T-helper 1 cell (primary cell): ENCODE results near the gene ARSJ.

Experiments
- DNase-seq, 5 donors: peaks; one replicate each; pipeline ENCODE4 v3.0.0-alpha.2; 2012 to 2020

Gene ARSJ

DNA sequence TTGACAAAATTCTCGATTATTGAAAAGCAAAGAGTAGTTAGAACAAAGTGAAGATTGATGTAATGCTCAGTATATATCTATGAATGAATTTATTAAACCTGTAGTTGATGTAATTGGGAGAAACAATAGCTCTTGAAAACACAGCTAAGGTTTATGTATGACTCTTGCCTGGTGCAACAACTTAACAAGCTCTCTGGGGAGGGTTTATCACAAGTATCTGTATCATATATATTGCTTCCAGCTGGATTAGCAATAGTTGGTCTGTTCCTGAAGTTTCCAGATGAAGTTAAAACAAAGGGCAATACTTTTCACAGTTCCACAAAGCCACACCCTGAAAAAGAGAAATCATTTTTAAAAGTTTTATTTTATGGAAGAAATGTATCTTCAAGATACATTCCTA, 91.4 kb downstream of the ARSJ start:
- no peak for DNase-seq

DNA sequence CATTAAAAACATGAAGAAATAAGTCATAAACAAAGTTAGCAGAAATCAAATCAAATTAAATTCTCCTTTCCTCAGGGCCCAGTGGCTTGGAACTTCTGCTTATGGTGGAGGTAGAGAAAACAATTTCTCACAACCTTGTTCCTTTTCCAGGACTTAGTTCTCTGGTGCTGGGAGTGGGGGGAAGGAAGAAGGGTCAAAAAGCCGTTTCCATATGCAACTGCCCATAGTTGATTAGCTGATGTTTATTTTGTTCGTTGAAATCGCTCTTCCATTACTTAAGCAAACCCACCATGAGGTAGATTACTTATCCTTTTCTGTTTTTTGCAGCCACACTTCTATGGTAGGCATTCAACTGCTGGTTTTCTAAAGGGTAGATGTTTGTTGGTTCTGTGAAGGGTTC, 94.2 kb downstream of the ARSJ start:
- DNase-seq: no peak

DNA sequence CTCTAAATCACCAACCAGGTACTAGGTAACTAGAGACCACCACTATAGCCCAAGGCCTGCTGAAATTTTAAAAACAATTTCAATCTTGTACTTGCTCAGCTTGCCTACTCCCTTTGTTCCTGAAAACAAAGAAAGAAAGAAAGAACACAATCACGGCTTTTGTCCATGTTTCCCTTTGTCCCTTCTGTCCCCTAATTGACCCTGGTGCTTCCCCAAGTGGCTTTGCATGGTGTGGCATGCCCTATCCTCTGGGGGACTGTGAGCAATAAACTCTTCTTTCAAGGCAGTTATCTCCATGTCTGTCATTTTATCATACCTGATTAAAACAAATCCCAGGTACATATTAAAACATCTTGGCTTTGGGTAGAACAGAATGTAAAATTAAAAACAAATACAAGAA, 94.8 kb downstream of the ARSJ start:
- DNase-seq: no peak

DNA sequence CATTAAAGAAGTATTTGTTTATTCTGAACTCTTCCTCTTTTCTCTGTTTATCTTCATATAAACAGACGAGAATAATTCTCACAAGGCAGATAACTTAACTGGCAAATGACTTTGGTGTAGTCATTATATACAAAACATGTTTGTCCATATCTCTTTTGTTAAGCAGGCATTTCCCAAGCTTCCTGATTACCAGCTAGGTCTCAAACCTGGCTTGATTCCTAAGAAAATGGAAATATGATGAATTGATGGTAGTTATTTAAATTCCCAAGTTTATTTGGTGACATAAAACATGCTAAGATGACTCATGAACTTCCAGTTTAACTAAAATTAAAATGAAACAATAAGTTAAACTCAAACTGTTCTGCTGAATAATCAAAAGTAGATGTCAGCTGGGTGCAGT, 96.8 kb downstream of the ARSJ start:
- DNase-seq: no peak

DNA sequence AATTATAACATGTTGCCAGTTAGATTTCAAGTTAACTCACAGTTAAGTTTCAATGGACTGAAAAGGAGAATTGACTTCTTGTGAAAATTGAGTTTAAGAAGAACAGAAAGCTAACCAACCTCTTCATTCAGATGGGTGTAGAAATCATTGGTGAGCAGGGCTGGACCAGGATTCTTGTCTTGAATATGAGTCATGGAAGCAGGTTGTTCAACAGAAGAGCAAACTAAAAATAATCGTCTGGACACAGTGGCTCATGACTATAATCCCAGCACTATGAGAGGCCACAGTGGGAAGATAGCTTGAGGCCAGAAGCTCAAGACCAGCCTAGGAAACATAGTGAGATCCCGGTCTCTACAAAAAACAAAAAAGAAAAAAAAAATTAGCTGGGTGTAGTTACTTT, 98.2 kb downstream of the ARSJ start:
- DNase-seq: no peak

DNA sequence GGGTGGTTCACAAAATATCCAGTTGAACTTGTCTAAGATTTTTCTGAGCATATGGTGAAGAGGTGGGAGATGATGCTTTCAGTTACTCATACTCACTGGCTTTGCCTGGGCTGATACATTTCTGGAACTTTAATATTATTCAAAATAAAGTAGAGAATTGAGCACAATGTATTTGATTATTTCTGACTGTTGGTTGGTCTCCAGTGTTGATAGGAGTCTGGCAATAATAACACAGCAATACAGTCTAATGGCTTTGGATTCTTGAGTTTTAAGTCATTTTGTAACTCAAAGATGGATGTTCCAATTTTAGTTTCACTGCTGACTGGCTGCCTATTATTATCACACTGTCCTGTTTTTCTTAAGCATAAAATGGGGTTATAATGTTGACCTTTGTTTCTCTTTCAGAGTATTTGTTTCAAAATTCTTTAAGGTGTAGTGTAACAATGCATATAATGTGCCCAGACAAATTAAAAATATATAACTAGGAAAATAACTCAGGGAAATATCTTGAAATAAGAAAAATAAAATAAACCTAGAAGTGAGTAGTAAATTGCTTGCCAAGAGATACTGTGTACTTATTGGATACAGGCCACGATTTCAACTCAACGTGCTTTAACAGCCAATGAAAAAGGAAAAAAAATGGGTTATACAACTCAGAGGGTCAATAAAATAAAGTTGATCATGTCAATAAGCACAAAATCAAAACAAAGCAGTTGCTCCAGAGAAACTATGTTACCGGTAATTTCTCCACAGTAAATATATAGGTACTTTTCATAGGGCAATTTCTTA, 99.0 kb downstream of the ARSJ start:
- DNase-seq: no peak

DNA sequence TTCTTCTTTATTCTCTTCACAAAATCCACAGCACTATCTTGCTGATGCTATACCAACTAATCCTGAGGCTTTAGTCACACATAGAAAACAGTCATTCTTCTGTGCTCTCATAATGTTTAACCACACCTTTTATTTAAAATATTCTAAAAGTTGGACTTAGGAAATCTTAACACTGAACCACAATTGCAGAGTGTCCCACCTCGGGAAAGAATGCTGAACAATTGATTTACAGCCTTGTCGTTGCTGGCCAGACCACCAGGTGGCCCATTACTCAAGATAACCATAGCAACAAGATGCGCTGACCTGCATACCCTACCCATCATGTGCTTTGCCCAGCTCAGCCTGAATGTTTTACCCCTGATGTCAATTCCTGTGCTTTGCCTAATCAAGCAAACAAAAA, 100.8 kb downstream of the ARSJ start:
- DNase-seq: no peak

DNA sequence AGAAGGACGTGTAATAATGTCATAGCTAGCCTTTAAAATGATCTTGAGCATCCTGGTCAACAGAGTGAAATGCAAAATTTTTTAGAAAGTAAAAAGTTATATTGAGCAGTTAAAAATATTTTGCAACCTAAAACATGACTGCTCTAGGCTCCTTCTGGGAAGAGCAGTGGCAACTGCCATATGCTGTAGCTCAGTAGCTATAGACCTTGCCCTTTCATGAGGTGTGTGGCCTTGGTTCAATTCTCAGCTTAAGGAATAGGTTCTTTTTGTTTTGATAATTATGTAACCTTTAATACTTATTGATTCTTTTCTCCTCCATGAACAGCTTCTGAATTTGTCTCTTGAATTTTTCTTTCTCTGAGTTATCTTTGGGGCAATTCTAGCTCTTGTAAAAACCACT, 105.0 kb downstream of the ARSJ start:
- DNase-seq: no peak

DNA sequence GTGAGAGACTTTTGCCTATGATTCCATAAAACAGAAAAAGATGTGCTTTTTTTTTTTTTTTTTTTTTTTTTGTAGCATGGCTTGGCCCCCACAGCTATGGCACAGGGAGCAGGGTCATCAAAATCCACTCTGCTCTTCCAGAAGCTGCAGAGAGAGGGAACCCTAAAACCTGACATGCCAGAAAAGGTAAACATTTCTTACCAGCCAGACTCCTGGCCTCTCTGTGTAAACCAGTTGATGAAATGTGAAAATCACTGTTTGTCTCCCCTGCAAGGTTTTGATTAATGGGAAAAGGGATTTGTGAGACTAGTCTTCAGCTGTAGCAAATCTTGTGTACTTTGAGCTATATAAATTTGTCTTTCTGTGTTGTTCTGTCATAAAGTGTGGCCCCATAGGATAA, 105.9 kb downstream of the ARSJ start:
- DNase-seq: no peak

DNA sequence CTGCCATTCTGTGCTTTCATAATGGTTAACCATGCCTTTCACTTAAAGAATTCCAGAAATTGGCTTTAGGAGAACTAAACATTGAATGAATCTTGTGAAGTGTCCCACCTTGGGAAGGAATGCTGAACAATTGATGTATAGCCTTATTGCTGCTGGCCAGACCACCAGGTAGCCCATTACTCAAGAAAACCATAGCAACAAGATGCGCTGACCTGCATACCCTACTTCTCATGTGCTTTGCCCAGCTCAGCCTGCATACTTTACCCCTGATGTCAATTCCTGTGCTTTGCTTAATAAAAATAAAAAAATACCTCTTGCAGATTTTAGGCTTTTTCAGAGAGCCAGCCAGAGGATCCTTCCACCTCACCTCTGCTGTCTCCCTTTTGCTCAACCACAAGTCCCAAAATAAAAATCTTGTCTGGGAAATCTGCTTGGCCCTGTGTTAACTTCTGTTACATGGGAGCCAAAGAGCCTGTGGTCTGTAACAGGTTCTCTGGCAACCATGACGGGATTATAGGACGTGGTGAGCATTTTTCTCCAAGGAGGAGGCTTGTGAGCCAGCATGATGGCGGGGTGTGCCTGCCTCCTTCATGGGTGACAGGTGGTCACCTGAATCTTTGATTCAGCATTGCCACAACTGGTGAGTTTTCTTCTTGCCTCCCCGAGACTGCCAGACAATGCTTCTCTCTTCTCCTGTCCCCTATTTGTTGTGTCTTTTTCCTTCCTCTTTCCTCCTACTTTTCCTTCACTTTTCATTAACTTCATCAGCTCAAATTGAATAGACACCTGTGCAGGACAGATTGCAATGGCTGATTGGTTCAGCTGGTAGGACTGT, 106.8 kb downstream of the ARSJ start:
- no peak for DNase-seq

DNA sequence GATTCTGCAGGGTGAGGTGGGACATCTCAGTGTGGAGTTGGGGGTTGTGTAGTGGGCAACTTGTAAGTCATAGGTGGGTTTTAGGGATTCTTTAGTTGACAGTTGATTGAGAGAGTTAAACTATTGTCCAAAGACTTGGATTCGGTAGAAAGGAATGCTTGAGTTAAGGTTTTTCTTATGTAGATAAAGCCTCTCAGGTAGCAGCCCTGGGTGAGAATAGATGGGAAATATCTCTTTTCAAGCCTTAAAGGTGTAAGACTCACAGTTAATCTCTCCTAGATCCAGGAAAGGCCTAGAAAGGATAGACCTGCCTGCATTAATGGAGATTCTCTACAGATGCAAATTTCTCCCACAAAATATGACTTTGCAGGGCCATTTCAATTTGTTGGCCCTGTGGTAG, 108.4 kb downstream of the ARSJ start:
- DNase-seq: no peak

DNA sequence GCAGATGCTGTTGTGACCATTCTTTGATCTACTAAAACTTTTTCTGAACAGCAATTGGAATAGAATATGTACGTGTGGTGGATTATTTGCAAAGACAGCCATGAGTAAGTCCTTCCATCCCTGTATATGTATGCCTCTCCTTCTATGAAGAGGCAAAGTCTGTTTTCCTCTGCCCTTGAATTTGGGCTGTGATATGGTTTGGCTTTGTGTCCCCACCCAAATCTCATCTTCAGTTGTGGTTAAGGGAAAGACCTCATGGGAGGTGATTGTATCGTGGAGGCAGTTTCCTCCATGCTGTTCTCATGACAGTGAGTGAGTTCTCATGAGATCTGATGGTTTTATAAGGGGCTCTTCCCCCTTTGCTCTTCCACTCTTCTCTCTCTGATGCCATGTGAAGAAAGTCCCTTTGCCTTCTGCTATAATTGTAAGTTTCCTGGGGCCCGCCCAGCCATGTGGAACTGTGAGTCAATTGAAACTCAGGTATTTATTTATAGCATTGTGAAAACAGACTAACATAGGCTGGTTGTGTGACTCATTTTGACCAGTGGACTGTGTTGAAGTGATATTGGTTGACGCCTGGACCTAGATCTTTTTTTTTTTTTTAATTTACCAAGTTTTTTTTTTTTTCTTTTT, 109.6 kb downstream of the ARSJ start:
- DNase-seq: peak in 1 of 5 donors; percentile 6

DNA sequence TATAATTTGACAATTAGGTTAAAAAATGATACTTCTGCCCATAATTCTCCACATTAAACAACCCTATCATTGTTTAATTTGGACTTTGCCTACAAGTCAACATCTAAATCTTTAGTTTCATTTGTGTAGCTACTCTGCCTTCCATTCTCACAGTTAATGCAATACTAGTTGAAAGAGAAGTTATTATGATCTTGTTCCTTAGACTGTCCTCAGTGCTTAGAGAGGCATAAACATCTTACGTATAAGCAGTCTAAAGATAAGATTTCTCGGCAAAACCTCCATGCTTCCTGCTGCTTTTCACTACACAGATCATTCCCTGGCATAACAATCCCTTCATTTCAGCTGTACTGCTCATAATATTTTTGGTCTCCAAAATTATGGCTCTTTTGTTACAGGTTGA, 112.8 kb downstream of the ARSJ start:
- DNase-seq: no peak

DNA sequence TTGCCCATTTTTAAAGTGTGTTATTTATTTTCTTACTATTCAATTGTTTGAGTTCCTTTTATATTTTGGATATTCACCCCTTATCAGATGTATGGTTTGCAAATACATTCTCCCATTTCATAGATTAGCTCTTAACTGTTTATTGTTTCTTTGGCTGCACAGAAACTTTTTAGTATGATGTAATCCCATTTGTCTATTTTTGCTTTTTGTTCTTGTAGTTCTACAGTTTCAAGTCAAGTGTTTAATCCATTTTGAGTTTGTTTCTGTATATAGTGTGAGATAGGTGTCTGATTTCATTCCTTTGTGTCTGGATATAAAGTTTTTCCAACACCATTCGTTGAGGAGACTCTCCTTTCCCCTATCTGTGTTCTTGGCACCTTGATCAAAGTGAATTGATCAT, 120.5 kb downstream of the ARSJ start:
- DNase-seq: no peak

DNA sequence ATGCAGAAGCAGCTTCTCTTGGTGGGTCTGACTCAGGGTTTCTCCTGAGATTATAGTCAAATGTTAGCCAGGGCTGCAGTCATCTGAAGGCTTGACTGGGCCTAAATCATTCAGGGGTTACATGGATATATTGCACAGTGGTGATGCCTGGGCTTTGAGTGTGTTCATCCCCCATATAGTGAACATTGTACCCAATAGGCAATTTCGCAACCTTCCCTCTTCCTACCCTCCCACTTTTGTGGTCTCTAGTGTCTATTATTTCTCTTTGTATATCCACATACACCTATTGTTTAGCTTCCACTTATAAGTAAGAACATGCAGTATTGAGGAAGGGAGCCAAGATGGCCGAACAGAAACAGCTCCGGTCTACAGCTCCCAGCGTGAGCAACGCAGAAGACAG, 127.6 kb downstream of the ARSJ start:
- no peak for DNase-seq
